ENCODE data around the gene COL12A1. TPM values are rescaled to one million over a fixed set of nuclear protein-coding genes. Genes with fewer than 3 reads are reported as not detected.

The COL12A1 gene
- total RNA-seq, 1 experiment from 2014 or later: 10.4 TPM

- Histone ChIP-seq H3K27ac (ENCODE audit: low read length) (peak overlapping the region; percentile 99), H3K36me3 (ENCODE audit: control insufficient read depth, insufficient read depth, low read length) (peaks cover 20% of the 10 kb centered on the region), H3K9me3 (ENCODE audit: control insufficient read depth, insufficient read depth, low read depth, low read length) (no peaks in the 10 kb centered on the region), H3K4me1 (ENCODE audit: control insufficient read depth, insufficient read depth, low read length) (peaks cover 9% of the 10 kb centered on the region; the same call in 1 of the 2 replicates), H3K27me3 (ENCODE audit: control insufficient read depth, insufficient read depth, low read length) (no peaks in the 10 kb centered on the region), H3K4me3 (ENCODE audit: low read depth in 2 of 2, low read length in 2 of 2) (peak overlapping the region; percentile 94 to 95)
- no peak for DNase-seq (ENCODE audit: low read depth, low spot score)
- in situ Hi-C loops (cut with HindIII; ENCODE audit: low pct_unique_long_range_greater_than_20kb, low sequenced_read_pairs): no loop called here
- ChIA-PET CTCF (no interaction called here), POLR2A (interaction anchor here (0.6 to 0.9 kb wide), 2 partner anchors 17 to 1578 kb away, joined by 3 to 4 read pairs; no protein-coding TSS in a partner anchor)
- BruUV-seq (replicated peaks): TSS peak; percentile 98
- TF ChIP-seq POLR2AphosphoS5 (IDR thresholded peaks at IDR 0.05; ENCODE audit: low read depth, low read length) (no peak), TCF7L2 (IDR thresholded peaks at IDR 0.05; ENCODE audit: low read depth, low read length) (no peak), REST (IDR thresholded peaks at IDR 0.05; ENCODE audit: insufficient read depth in 1 of 2, low read depth in 2 of 2, low read length in 1 of 2) (no peak), SIN3A (IDR thresholded peaks at IDR 0.05; ENCODE audit: borderline replicate concordance, insufficient read depth, low read depth, low read length) (no peak)
- TF ChIP-seq, protein P1, sequence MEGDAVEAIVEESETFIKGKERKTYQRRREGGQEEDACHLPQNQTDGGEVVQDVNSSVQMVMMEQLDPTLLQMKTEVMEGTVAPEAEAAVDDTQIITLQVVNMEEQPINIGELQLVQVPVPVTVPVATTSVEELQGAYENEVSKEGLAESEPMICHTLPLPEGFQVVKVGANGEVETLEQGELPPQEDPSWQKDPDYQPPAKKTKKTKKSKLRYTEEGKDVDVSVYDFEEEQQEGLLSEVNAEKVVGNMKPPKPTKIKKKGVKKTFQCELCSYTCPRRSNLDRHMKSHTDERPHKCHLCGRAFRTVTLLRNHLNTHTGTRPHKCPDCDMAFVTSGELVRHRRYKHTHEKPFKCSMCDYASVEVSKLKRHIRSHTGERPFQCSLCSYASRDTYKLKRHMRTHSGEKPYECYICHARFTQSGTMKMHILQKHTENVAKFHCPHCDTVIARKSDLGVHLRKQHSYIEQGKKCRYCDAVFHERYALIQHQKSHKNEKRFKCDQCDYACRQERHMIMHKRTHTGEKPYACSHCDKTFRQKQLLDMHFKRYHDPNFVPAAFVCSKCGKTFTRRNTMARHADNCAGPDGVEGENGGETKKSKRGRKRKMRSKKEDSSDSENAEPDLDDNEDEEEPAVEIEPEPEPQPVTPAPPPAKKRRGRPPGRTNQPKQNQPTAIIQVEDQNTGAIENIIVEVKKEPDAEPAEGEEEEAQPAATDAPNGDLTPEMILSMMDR (IDR thresholded peaks at IDR 0.05): no peak
- intact Hi-C loops (cut with micrococcal nuclease; ENCODE audit: unreplicated experiment): no loop called here
- peak; percentile 32 for ATAC-seq
Observed at GRCh38 chr6:75244063-75244584, 38.3 kb upstream of the COL12A1 start.

- Histone ChIP-seq H3K36me3 (ENCODE audit: control insufficient read depth, insufficient read depth, low read length) (peaks cover 21% of the 10 kb centered on the region), H3K27ac (ENCODE audit: low read length) (peak within 1 kb of the TSS; percentile 99), H3K9me3 (ENCODE audit: control insufficient read depth, insufficient read depth, low read depth, low read length) (no peaks in the 10 kb centered on the region), H3K4me3 (ENCODE audit: low read depth in 2 of 2, low read length in 2 of 2) (peak within 1 kb of the TSS; percentile 94 to 95), H3K27me3 (ENCODE audit: control insufficient read depth, insufficient read depth, low read length) (no peaks in the 10 kb centered on the region), H3K4me1 (ENCODE audit: control insufficient read depth, insufficient read depth, low read length) (peaks cover 9% of the 10 kb centered on the region; the same call in 1 of the 2 replicates)
- TF ChIP-seq TCF7L2 (IDR thresholded peaks at IDR 0.05; ENCODE audit: low read depth, low read length) (0 out of 2 replicates have a peak, but pooled peaks have one; percentile 52), POLR2AphosphoS5 (IDR thresholded peaks at IDR 0.05; ENCODE audit: low read depth, low read length) (peak; percentile 98), SIN3A (IDR thresholded peaks at IDR 0.05; ENCODE audit: borderline replicate concordance, insufficient read depth, low read depth, low read length) (no peak), REST (IDR thresholded peaks at IDR 0.05; ENCODE audit: insufficient read depth in 1 of 2, low read depth in 2 of 2, low read length in 1 of 2) (no peak)
- TF ChIP-seq, protein P1 (IDR thresholded peaks at IDR 0.05): no peak
- ATAC-seq (peak; percentile 99), DNase-seq (ENCODE audit: low read depth, low spot score) (peak; percentile 92)
- in situ Hi-C loops (cut with HindIII; ENCODE audit: low pct_unique_long_range_greater_than_20kb, low sequenced_read_pairs) (no loop called here), intact Hi-C loops (cut with micrococcal nuclease; ENCODE audit: unreplicated experiment) (no loop called here)
- BruUV-seq (replicated peaks): TSS peak; percentile 83
- POLR2A ChIA-PET: interaction anchor here (0.6 to 0.9 kb wide), 2 partner anchors 17 to 1578 kb away, joined by 3 to 4 read pairs; no protein-coding TSS in a partner anchor
- CTCF ChIA-PET: interaction anchor here (0.6 kb wide), 1 partner anchor 906 kb away, joined by 9 read pairs; no protein-coding TSS in a partner anchor
Observed at GRCh38 chr6:75243333-75244062, 37.6 kb upstream of the COL12A1 start, which contains the start of gene COX7A2. COX7A2 (minus strand) TSS chr6:75243801; CDS start chr6:75243734, 67 bp downstream.

Measured in Panc1 (cell line).